ENCODE measurements around the gene TMEM132E.

TMEM132E gene

DNA sequence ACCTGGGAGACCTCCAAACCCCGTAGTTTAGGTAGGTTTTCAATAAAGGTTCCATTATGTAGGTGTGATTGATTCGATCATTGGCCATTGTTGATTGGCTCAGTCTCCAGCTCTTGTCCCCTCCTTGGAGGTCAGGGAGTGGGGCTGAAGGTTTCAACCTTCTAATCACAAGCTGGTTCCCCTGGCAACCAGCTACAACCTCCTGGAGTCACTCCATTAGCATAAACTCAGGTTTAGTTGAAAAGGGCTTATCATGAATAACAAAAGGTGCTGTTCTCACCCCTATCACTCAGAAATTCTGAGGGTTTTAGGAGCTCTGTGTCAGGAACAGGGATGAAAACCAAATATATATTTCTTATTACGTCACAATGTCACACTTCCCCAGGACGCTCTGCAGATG, 28.5 kb downstream of the TMEM132E start:
- H3K4me3 ChIP-seq (ENCODE audit: low read depth, low read length): no peak overlapping the region
- no peak for DNase-seq (ENCODE audit: low read depth)
- TF ChIP-seq, protein P1, sequence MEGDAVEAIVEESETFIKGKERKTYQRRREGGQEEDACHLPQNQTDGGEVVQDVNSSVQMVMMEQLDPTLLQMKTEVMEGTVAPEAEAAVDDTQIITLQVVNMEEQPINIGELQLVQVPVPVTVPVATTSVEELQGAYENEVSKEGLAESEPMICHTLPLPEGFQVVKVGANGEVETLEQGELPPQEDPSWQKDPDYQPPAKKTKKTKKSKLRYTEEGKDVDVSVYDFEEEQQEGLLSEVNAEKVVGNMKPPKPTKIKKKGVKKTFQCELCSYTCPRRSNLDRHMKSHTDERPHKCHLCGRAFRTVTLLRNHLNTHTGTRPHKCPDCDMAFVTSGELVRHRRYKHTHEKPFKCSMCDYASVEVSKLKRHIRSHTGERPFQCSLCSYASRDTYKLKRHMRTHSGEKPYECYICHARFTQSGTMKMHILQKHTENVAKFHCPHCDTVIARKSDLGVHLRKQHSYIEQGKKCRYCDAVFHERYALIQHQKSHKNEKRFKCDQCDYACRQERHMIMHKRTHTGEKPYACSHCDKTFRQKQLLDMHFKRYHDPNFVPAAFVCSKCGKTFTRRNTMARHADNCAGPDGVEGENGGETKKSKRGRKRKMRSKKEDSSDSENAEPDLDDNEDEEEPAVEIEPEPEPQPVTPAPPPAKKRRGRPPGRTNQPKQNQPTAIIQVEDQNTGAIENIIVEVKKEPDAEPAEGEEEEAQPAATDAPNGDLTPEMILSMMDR (IDR thresholded peaks at IDR 0.05; ENCODE audit: low read depth, low read length, missing control alignments): no peak
- in situ Hi-C loops (cut with HindIII; ENCODE audit: low sequenced_read_pairs): no loop called here

DNA sequence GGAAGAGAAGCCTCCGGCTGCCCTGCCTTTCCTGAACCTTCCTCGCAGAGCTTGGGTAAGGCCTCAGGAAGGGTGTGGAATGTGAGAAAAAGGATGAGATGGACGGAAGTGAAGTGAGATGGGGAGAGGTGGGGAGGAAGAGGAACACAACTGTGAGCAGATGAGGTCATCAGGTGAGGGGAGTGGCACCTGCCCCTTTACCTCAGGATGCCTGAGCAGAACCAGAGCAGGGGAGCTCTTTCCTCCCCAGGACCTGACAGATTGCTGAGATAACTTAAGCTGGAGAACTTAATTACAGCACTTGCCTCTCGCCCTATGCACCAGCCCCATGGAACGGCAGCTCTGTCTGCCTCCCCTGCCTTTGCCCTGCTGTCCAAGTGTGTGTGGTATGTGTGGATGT, 29.8 kb downstream of the TMEM132E start:
- DNase-seq (ENCODE audit: low read depth): no peak
- H3K4me3 ChIP-seq (ENCODE audit: low read depth, low read length): no peak overlapping the region
- TF ChIP-seq, protein P1 (IDR thresholded peaks at IDR 0.05; ENCODE audit: low read depth, low read length, missing control alignments): no peak
- in situ Hi-C loops (cut with HindIII; ENCODE audit: low sequenced_read_pairs): no loop called here

DNA sequence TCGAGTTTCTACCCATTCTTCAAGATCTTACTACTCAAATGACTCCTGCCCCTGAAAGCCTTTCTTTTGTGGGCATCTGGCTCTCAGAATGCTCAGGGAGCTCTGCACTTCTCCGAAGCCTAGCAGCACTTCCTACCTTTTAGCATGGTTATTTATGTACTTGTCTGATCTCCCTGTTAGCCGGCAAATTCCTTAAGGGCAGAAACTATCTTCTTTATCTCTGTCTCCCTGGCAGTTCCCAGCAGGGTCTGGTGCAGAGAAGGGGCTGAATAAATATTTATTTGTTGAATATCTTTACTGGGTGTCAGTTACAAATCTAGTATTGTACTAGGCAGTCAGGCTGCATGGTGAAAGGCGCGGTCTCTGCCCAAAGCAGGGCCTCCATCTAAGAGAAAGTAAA, 30.7 kb downstream of the TMEM132E start:
- no peak for DNase-seq (ENCODE audit: low read depth)
- in situ Hi-C loops (cut with HindIII; ENCODE audit: low sequenced_read_pairs): no loop called here
- TF ChIP-seq, protein P1 (IDR thresholded peaks at IDR 0.05; ENCODE audit: low read depth, low read length, missing control alignments): no peak
- H3K4me3 ChIP-seq (ENCODE audit: low read depth, low read length): no peak overlapping the region

DNA sequence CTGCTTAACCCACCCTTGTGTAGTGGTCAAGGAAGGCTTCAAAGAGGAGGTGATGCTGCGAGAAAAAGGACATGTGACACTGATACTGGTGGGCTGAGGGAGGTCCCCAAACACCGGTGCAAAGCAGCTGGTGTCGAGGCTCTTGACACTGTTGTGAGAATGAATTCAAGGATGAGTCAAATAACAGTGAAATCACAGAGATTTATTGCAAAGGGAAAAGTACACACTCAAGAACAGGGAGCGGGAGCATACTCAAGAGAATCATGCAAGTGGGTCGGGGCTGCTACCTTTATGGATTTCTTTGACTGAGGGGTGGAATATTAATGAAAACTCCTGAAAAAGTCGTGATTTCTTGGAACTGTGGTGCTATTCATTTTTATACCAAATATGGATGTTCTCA, 31.1 kb downstream of the TMEM132E start:
- TF ChIP-seq, protein P1 (IDR thresholded peaks at IDR 0.05; ENCODE audit: low read depth, low read length, missing control alignments): no peak
- in situ Hi-C loops (cut with HindIII; ENCODE audit: low sequenced_read_pairs): no loop called here
- no peak overlapping the region for H3K4me3 ChIP-seq (ENCODE audit: low read depth, low read length)
- no peak for DNase-seq (ENCODE audit: low read depth)

DNA sequence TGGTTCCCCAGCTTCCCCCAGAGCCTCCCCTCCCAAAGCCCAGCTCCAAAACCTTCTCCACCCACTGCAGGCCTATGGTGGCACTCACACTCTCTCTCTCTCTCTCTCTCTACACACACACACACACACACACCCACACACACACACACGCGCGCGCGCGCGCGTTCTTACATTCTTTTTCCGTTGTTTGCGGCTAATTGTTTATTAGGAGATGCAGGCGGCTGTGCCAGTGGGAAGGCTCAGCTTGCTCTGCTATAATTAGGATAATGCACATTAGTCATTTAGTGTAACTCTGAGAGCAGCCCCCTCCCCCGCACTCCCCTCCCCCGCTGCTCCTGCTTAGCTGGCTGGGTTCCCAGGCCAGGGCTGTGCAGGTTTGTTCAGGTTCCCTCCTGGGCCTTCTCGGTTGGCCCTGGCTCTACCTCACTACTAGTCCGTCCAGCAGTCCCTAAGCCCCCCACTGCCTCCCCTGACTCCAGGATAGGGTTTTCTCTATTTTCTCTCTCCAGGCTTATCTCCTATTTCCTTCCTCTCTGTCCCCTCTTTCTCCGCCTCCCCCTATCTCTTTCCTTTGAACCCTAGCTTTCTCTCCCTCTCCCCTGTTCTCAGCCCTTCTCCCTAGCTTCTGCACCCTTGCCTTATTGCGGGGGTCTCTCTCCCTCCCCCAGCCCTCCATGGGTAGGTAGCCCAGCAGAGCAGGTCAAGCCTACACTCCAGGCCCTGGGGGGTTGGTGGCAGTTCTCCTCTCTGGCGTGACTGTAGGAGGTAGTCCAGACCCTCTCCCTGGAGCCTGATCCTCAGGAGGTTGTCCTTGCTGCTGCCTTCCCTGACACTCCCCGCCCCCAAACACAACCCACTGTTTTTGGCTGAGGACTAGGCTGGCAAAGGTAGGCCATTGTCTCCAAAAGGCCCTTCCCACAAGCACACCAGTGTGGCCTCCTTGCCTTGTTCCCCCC, 34.0 kb downstream of the TMEM132E start:
- in situ Hi-C loops (cut with HindIII; ENCODE audit: low sequenced_read_pairs): no loop called here
- no peak overlapping the region for H3K4me3 ChIP-seq (ENCODE audit: low read depth, low read length)
- DNase-seq (ENCODE audit: low read depth): no peak
- TF ChIP-seq, protein P1 (IDR thresholded peaks at IDR 0.05; ENCODE audit: low read depth, low read length, missing control alignments): no peak

DNA sequence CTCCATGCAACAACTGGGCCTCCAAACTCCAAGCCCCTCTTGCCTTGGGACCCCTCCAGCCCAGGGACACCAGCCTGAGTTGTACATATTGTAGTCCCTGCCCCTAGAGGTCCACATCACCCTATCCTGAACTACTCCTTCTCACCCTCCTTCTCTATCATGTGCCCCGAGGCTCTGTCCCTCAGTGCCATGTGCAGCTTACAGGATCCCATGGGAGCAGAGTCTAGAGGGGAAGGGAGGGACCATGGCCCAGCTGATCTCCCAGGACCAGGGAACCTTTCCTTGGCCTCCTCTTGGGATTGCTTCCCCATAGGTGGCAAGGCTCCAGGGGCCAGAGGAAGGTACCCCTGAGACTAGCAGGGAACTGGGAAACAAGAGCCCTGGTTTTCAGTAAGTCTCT, 35.3 kb downstream of the TMEM132E start:
- H3K4me3 ChIP-seq (ENCODE audit: low read depth, low read length): no peak overlapping the region
- TF ChIP-seq, protein P1 (IDR thresholded peaks at IDR 0.05; ENCODE audit: low read depth, low read length, missing control alignments): no peak
- in situ Hi-C loops (cut with HindIII; ENCODE audit: low sequenced_read_pairs): no loop called here
- no peak for DNase-seq (ENCODE audit: low read depth)
